H1 (cell line): ENCODE data around the gene KIF26B. TPM values are rescaled to one million over a fixed set of nuclear protein-coding genes. Genes with fewer than 3 reads are reported as not detected.

Experiments
- CTCF ChIA-PET: fragments of 300-600 bp; sonication (Branson Sonifier 250); formaldehyde crosslinking; loops from one replicate; lab custom pipeline; 2021; ENCODE audit not compliant: partially characterized antibody; lab: Charles Lee
- POLR2A ChIA-PET: fragments of 300-600 bp; sonication (Branson Sonifier 250); formaldehyde crosslinking; loops from one replicate; lab custom pipeline; 2021; ENCODE audit warnings: inconsistent platforms; ENCODE audit not compliant: partially characterized antibody; lab: Charles Lee
- DNase-seq, 2 experiments: peaks; one replicate each; pipeline versions ENCODE4 v3.0.0 to v3.0.0-alpha.2; 2010 to 2022; ENCODE audit warnings: low spot score in 2 of 2, low read depth in 1 of 2, mixed read lengths in 1 of 2
- FAIRE-seq: peaks from 2 replicates; lab custom pipeline; 2011; peaks lifted over from hg19 to GRCh38; lab: Jason Lieb, UNC
- H2AFZ ChIP-seq: 2 replicates; pipeline ENCODE4 v1.8.1; 2012; ENCODE audit warnings: low read length, inconsistent platforms
- H2AK5ac ChIP-seq: 2 replicates; pipeline ENCODE4 v1.6.1; 2013; ENCODE audit warnings: low read depth, low read length
- H2BK120ac ChIP-seq: replicated peaks from 2 replicates; pipeline ENCODE3; 2013; ENCODE audit warnings: low read depth, low read length, inconsistent platforms
- H2BK12ac ChIP-seq: 2 replicates; pipeline ENCODE4 v1.6.1; 2013; ENCODE audit warnings: low read depth, low read length
- H2BK15ac ChIP-seq: 2 replicates; pipeline ENCODE4 v1.6.1; 2013; ENCODE audit warnings: low read length
- H2BK20ac ChIP-seq: 2 replicates; pipeline ENCODE4 v1.6.1; 2013; ENCODE audit warnings: low read length
- H2BK5ac ChIP-seq: 2 replicates; pipeline ENCODE4 v1.6.1; 2013; ENCODE audit warnings: low read depth, low read length
- H3K14ac ChIP-seq: 2 replicates; pipeline ENCODE4 v1.6.1; 2013; ENCODE audit warnings: inconsistent platforms; ENCODE audit not compliant: insufficient read length
- H3K18ac ChIP-seq: 2 replicates; pipeline ENCODE4 v1.6.1; 2013; ENCODE audit warnings: low read length; ENCODE audit errors: extremely low read depth
- H3K23ac ChIP-seq: 2 replicates; pipeline ENCODE4 v1.6.1; 2013; ENCODE audit warnings: inconsistent platforms; ENCODE audit not compliant: insufficient read length
- H3K23me2 ChIP-seq: 2 replicates; pipeline ENCODE4 v1.6.1; 2013; ENCODE audit warnings: low read depth, low read length
- H3K27ac ChIP-seq: 2 replicates; pipeline ENCODE4 v1.6.1; 2011; ENCODE audit warnings: low read depth, low read length, inconsistent platforms
- H3K27me3 ChIP-seq, 4 experiments: replicated peaks in 1 of 4; 1 replicate in 1 of 4; 2 replicates in 3 of 4; pipeline versions ENCODE4 v1.6.1 to v1.8.1; 2011 to 2013; ENCODE audit warnings: low read length in 3 of 4, mild to moderate bottlenecking in 3 of 4, inconsistent platforms in 2 of 4, mixed read lengths in 2 of 4, moderate library complexity in 1 of 4; ENCODE audit not compliant: control insufficient read depth in 3 of 4, insufficient read depth in 3 of 4; ENCODE audit errors: extremely low read depth in 1 of 4
- H3K36me3 ChIP-seq, 4 experiments: 2 replicates each; pipeline versions ENCODE4 v1.6.1 to v1.8.1; 2011 to 2013; ENCODE audit warnings: mild to moderate bottlenecking in 4 of 4, low read length in 3 of 4, moderate library complexity in 2 of 4, control low read depth in 1 of 4, inconsistent platforms in 1 of 4; ENCODE audit not compliant: insufficient read depth in 4 of 4, control insufficient read depth in 2 of 4
- H3K4ac ChIP-seq: replicated peaks from 2 replicates; pipeline ENCODE3; 2013; ENCODE audit warnings: low read length, low read depth, mixed read lengths, inconsistent platforms; ENCODE audit not compliant: insufficient read length
- H3K4me1 ChIP-seq, 4 experiments: replicated peaks in 1 of 4; 1 replicate in 1 of 4; 2 replicates in 3 of 4; pipeline versions ENCODE4 v1.6.1 to v1.8.1; 2011 to 2013; ENCODE audit warnings: low read length in 3 of 4, inconsistent platforms in 2 of 4, mixed read lengths in 1 of 4; ENCODE audit not compliant: insufficient read depth in 4 of 4, control insufficient read depth in 3 of 4
- H3K4me2 ChIP-seq, 2 experiments: 2 replicates each; pipeline versions ENCODE4 v1.6.1 to v1.8.1; 2011 to 2013; ENCODE audit warnings: low read depth in 2 of 2, low read length in 2 of 2, control low read depth in 1 of 2, inconsistent platforms in 1 of 2, mild to moderate bottlenecking in 1 of 2; ENCODE audit not compliant: insufficient read depth in 1 of 2
- H3K4me3 ChIP-seq, 4 experiments: fragments of 200-600, 300-600 bp in 1 of 4; sonication (generic), shearing (Covaris generic), sonication (Bioruptor Twin) in 1 of 4; 2 replicates each; pipeline versions ENCODE4 v1.5.1 to v1.8.1; 2011 to 2016; ENCODE audit warnings: low read length in 4 of 4, low read depth in 3 of 4, control low read depth in 2 of 4, inconsistent platforms in 2 of 4, mild to moderate bottlenecking in 2 of 4, mixed read lengths in 1 of 4, moderate library complexity in 1 of 4; ENCODE audit not compliant: insufficient read depth in 2 of 4; ENCODE audit errors: extremely low read depth in 1 of 4
- H3K56ac ChIP-seq: replicated peaks from 2 replicates; pipeline ENCODE3; 2013; ENCODE audit warnings: low read depth, mild to moderate bottlenecking, mixed read lengths, low read length, inconsistent platforms; ENCODE audit not compliant: insufficient read length
- H3K79me1 ChIP-seq: 2 replicates; pipeline ENCODE4 v1.6.1; 2013; ENCODE audit warnings: low read depth, low read length, control low read depth
- H3K79me2 ChIP-seq, 2 experiments: 2 replicates each; pipeline versions ENCODE4 v1.6.1 to v1.8.1; 2012 to 2013; ENCODE audit warnings: low read length in 2 of 2, mild to moderate bottlenecking in 2 of 2, inconsistent platforms in 1 of 2; ENCODE audit not compliant: insufficient read depth in 2 of 2, control insufficient read depth in 1 of 2
- H3K9ac ChIP-seq, 4 experiments: replicated peaks in 1 of 4; 1 replicate in 1 of 4; 2 replicates in 3 of 4; pipeline versions ENCODE4 v1.6.1 to v1.8.1; 2011 to 2013; ENCODE audit warnings: low read depth in 3 of 4, low read length in 3 of 4, control low read depth in 2 of 4, mild to moderate bottlenecking in 2 of 4, moderate library complexity in 2 of 4, inconsistent platforms in 1 of 4; ENCODE audit errors: extremely low read depth in 1 of 4
- H3K9me3 ChIP-seq, 2 experiments: 2 replicates each; pipeline versions ENCODE4 v1.6.1 to v1.8.1; 2012 to 2013; ENCODE audit warnings: mild to moderate bottlenecking in 2 of 2, moderate library complexity in 2 of 2, control low read depth in 1 of 2, inconsistent platforms in 1 of 2, low read depth in 1 of 2, low read length in 1 of 2, mixed read lengths in 1 of 2; ENCODE audit not compliant: insufficient read depth in 2 of 2
- H4K20me1 ChIP-seq, 2 experiments: replicated peaks in 1 of 2; 2 replicates each; pipeline versions ENCODE3 to v1.8.1; 2011 to 2013; ENCODE audit warnings: inconsistent platforms in 2 of 2, low read length in 2 of 2, mild to moderate bottlenecking in 1 of 2; ENCODE audit not compliant: insufficient read depth in 2 of 2, control insufficient read depth in 1 of 2
- H4K5ac ChIP-seq: 2 replicates; pipeline ENCODE4 v1.6.1; 2013; ENCODE audit warnings: low read length, low read depth, mixed read lengths, inconsistent platforms; ENCODE audit not compliant: insufficient read length
- H4K8ac ChIP-seq: 2 replicates; pipeline ENCODE4 v1.8.0; 2013; ENCODE audit warnings: mild to moderate bottlenecking, moderate library complexity, low read length, inconsistent platforms; ENCODE audit not compliant: insufficient read depth; ENCODE audit errors: extremely low read depth
- H4K91ac ChIP-seq: replicated peaks from 2 replicates; pipeline ENCODE3; 2013; ENCODE audit warnings: low read length, mixed read lengths, inconsistent platforms; ENCODE audit not compliant: insufficient read length
- BCL11A ChIP-seq, 2 experiments: IDR thresholded peaks; one replicate each; pipeline ENCODE4 v1.6.1; 2011; ENCODE audit warnings: low read depth in 2 of 2, low read length in 2 of 2, mild to moderate bottlenecking in 2 of 2
- CBX5 ChIP-seq: fragments of 300-800, 300-1000 bp; sonication (generic); IDR thresholded peaks from 2 replicates; pipeline ENCODE4 v1.7.1; 2016; ENCODE audit warnings: antibody characterized with exemption, low read length, low read depth
- CEBPB ChIP-seq: IDR thresholded peaks from 2 replicates; pipeline ENCODE4 v1.6.1; 2012; ENCODE audit warnings: low read depth, low read length
- FOSL1 ChIP-seq: IDR thresholded peaks from 2 replicates; pipeline ENCODE4 v1.6.1; 2011; ENCODE audit warnings: mild to moderate bottlenecking, low read depth, low read length, moderate library complexity; ENCODE audit not compliant: insufficient read depth
- GTF2F1 ChIP-seq: IDR thresholded peaks from 2 replicates; pipeline ENCODE4 v1.6.1; 2012; ENCODE audit warnings: low read depth, low read length, improper control_type of control experiment, borderline replicate concordance
- JUN ChIP-seq: IDR thresholded peaks from 2 replicates; pipeline ENCODE4 v1.6.1; 2011; ENCODE audit warnings: low read depth, mild to moderate bottlenecking, improper control_type of control experiment, low read length
- KDM1A ChIP-seq: fragments of 200-600, 300-600 bp; sonication (generic); IDR thresholded peaks from 2 replicates; pipeline ENCODE4 v1.7.1; 2016; ENCODE audit warnings: mild to moderate bottlenecking, low read length, borderline replicate concordance
- KDM4A ChIP-seq: IDR thresholded peaks from one replicate; pipeline ENCODE4 v1.7.1; 2012; ENCODE audit warnings: low read depth, mild to moderate bottlenecking, moderate library complexity, low read length, inconsistent platforms; ENCODE audit not compliant: severe bottlenecking
- MAX ChIP-seq: IDR thresholded peaks from 2 replicates; pipeline ENCODE4 v1.6.1; 2012; ENCODE audit warnings: inconsistent platforms
- POU5F1 ChIP-seq: IDR thresholded peaks from 2 replicates; pipeline ENCODE4 v1.6.1; 2011; ENCODE audit warnings: low read depth, mild to moderate bottlenecking, low read length, moderate library complexity
- RAD21 ChIP-seq, 2 experiments: IDR thresholded peaks in 1 of 2; conservative IDR thresholded peaks in 1 of 2; 2 replicates each; pipeline ENCODE4 v1.6.1; 2011; ENCODE audit warnings: low read depth in 2 of 2, low read length in 2 of 2, improper control_type of control experiment in 1 of 2, inconsistent platforms in 1 of 2, mild to moderate bottlenecking in 1 of 2, moderate library complexity in 1 of 2
- SIN3A ChIP-seq, 2 experiments: IDR thresholded peaks in 1 of 2; conservative IDR thresholded peaks in 1 of 2; 2 replicates each; pipeline ENCODE4 v1.6.1; 2011 to 2012; ENCODE audit warnings: low read length in 2 of 2, improper control_type of control experiment in 1 of 2, low read depth in 1 of 2, mild to moderate bottlenecking in 1 of 2
- SP1 ChIP-seq: IDR thresholded peaks from 2 replicates; pipeline ENCODE4 v1.6.1; 2011; ENCODE audit warnings: low read depth, low read length
- YY1 ChIP-seq: IDR thresholded peaks from 2 replicates; pipeline ENCODE4 v1.6.1; 2011; ENCODE audit warnings: low read depth, mild to moderate bottlenecking, low read length
- WGBS, 2 experiments: shearing (Covaris generic) in 1 of 2; methylation state at CpG; one replicate each; pipeline versions ENCODE4 v1.1.6 to v1.1.7; 2013 to 2015; ENCODE audit warnings: low lambda C conversion rate in 2 of 2, mixed read lengths in 2 of 2, inconsistent platforms in 1 of 2, low coverage in 1 of 2, missing lambda C conversion rate in 1 of 2; ENCODE audit not compliant: insufficient replicate concordance in 2 of 2, insufficient coverage in 1 of 2, insufficient read length in 1 of 2; ENCODE audit errors: extremely low coverage in 1 of 2, missing lambda C conversion rate in 1 of 2; 5-methylcytosine and 5-hydroxymethylcytosine counted together
- polyA plus RNA-seq, 7 experiments: library from polyadenylated mRNA; depleted of rRNA in 3 of 7; stranded (reverse) in 5 of 7; unstranded in 2 of 7; fragments of >200 nt in 5 of 7; fragments of 200-250 nt in 2 of 7; gene quantifications; 1 replicate in 5 of 7; 2 replicates in 1 of 7; 4 replicates in 1 of 7; pipeline versions ENCODE4 v1.2.1 to v1.2.3, GENCODE V29; 2011 to 2013; ENCODE audit warnings: missing spikeins in 2 of 7, mixed read lengths in 2 of 7
- total RNA-seq: library from RNA; stranded (reverse); fragmentation: NEBNext Ultra II Directional; extraction: Animal tissue kit (Norgen Biotek cat#: 25700); gene quantifications from 2 replicates; pipeline ENCODE4 v1.2.1, GENCODE V29; 2021

The KIF26B gene
- total and polyA plus RNA-seq, 2 of the 8 experiments (the other 6 are each of a cell fraction or from before 2014, with no cell fraction given): 0.06 to 0.28 TPM

GRCh38 chr1:245707941-245708340, 553.2 kb downstream of the KIF26B start:
- 94% methylated on average over 5 of the region's 5 CpGs; no CpG with 5 or more reads in 1 of the 2 experiments for WGBS, 2 experiments
- Histone ChIP-seq H3K27ac (no peak overlapping the region), H3K4me3 (no peak overlapping the region)
- TF ChIP-seq FOSL1 (no peak), KDM4A (no peak), YY1 (no peak), BCL11A (IDR thresholded peaks at IDR 0.05; ENCODE audit: low read depth in 2 of 2, low read length in 2 of 2) (no peak), SIN3A (conservative IDR thresholded peaks at IDR 0.05 in 1 of 2, IDR thresholded peaks at IDR 0.05 in 1 of 2; ENCODE audit: low read depth in 1 of 2, low read length in 2 of 2) (no peak), MAX (no peak), CBX5 (no peak), CEBPB (no peak), POU5F1 (no peak), RAD21 (IDR thresholded peaks at IDR 0.05 in 1 of 2, conservative IDR thresholded peaks at IDR 0.05 in 1 of 2; ENCODE audit: low read depth in 2 of 2, low read length in 2 of 2) (no peak), JUN (no peak), KDM1A (no peak), GTF2F1 (no peak), SP1 (no peak)

More at GRCh38 chr1:245707941-245708340, 553.2 kb downstream of the KIF26B start:
- no peak overlapping the region for H3K4me2 ChIP-seq
- H3K9me3 ChIP-seq: no peaks in the 10 kb centered on the region
- FAIRE-seq (no peak), DNase-seq (peak in 1 of 2 experiments; percentile 36)
- no peak overlapping the region for H3K9ac ChIP-seq
- no peak overlapping the region for H3K18ac ChIP-seq
- H2BK12ac ChIP-seq: no peak overlapping the region
- CTCF ChIA-PET: interaction anchor here (1.0 kb wide), 2 partner anchors 20 to 295 kb away, joined by 3 read pairs; no protein-coding TSS in a partner anchor
- H3K23me2 ChIP-seq: no peaks in the 10 kb centered on the region
- H4K5ac ChIP-seq: no peak overlapping the region
- no peak overlapping the region for H2AK5ac ChIP-seq
- H2AFZ ChIP-seq: no peak overlapping the region
- H4K8ac ChIP-seq: no peak overlapping the region
- H3K79me2 ChIP-seq: no peaks in the 10 kb centered on the region
- H4K91ac ChIP-seq: no peak overlapping the region
- H3K36me3 ChIP-seq: no peaks in the 10 kb centered on the region
- H2BK120ac ChIP-seq: no peak overlapping the region
- no peaks in the 10 kb centered on the region for H4K20me1 ChIP-seq
- no peaks in the 10 kb centered on the region; a peak in 2 of 7 replicates for H3K27me3 ChIP-seq
- H3K4ac ChIP-seq: no peak overlapping the region
- no peak overlapping the region for H2BK5ac ChIP-seq
- peaks cover 0 to 7% (median 2%) of the 10 kb centered on the region in 4 experiments; a peak in 4 of 7 replicates for H3K4me1 ChIP-seq
- POLR2A ChIA-PET: no interaction called here
- no peak overlapping the region for H2BK15ac ChIP-seq
- H3K14ac ChIP-seq: no peak overlapping the region
- no peak overlapping the region for H2BK20ac ChIP-seq
- H3K23ac ChIP-seq: no peak overlapping the region
- H3K56ac ChIP-seq: no peak overlapping the region
- H3K79me1 ChIP-seq: no peaks in the 10 kb centered on the region
